HEK293 (cell line): ENCODE data around the gene POT1.

Experiments
- CTCF ChIA-PET: fragments of 350-600 bp; formaldehyde crosslinking; extraction: SDS; loops from one replicate; lab custom pipeline; 2021; ENCODE audit warnings: antibody characterized with exemption; lab: Yijun Ruan, JAX
- POLR2A ChIA-PET: fragments of 300-600 bp; formaldehyde crosslinking; extraction: SDS; loops from one replicate; lab custom pipeline; 2020; ENCODE audit warnings: antibody characterized with exemption, inconsistent platforms; lab: Yijun Ruan, JAX
- H3K27ac ChIP-seq: fragments of 200-500 bp; sonication (Bioruptor generic); 2 replicates; pipeline ENCODE4 v1.5.1; 2014; ENCODE audit warnings: low read depth, low read length, control low read depth, inconsistent platforms; ENCODE audit errors: extremely low read depth
- H3K36me3 ChIP-seq, 2 experiments: fragments of 200-500 bp in 1 of 2; sonication (Bioruptor generic) in 1 of 2; 1 replicate in 1 of 2; 2 replicates in 1 of 2; pipeline ENCODE4 v1.5.1; 2014 to 2017; ENCODE audit warnings: inconsistent platforms in 2 of 2, low read length in 2 of 2; ENCODE audit not compliant: control insufficient read depth in 2 of 2, insufficient read depth in 1 of 2
- H3K4me1 ChIP-seq: fragments of 200-500 bp; sonication (Bioruptor generic); 2 replicates; pipeline ENCODE4 v1.5.1; 2014; ENCODE audit warnings: mild to moderate bottlenecking, low read length, inconsistent platforms; ENCODE audit not compliant: control insufficient read depth, insufficient read depth
- H3K4me3 ChIP-seq: 2 replicates; pipeline ENCODE4 v1.5.1; 2011; ENCODE audit warnings: low read depth, mild to moderate bottlenecking, control low read depth, low read length, moderate library complexity
- H3K9me3 ChIP-seq: fragments of 200-500 bp; sonication (Bioruptor generic); 2 replicates; pipeline ENCODE4 v1.5.1; 2014; ENCODE audit warnings: low read depth, low read length, inconsistent platforms; ENCODE audit not compliant: control insufficient read depth, insufficient read depth
- BCL11A ChIP-seq: fragments of 450-650 bp; formaldehyde crosslinking; IDR thresholded peaks from 2 replicates; pipeline ENCODE4 v1.5.1; 2016; ENCODE audit warnings: low read depth, missing biosample characterization, missing genetic modification characterization
- EGR2 ChIP-seq: fragments of 450-650 bp; formaldehyde crosslinking; IDR thresholded peaks from 2 replicates; pipeline ENCODE4 v1.5.1; 2016; ENCODE audit warnings: low read depth, missing biosample characterization, missing genetic modification characterization
- ZFP69B ChIP-seq: fragments of 450-650 bp; formaldehyde crosslinking; IDR thresholded peaks from 2 replicates; pipeline ENCODE4 v1.5.1; 2016; ENCODE audit warnings: missing biosample characterization, missing genetic modification characterization
- ZNF335 ChIP-seq: fragments of 450-650 bp; formaldehyde crosslinking; conservative IDR thresholded peaks from 2 replicates; pipeline ENCODE4 v1.5.1; 2016; ENCODE audit warnings: missing biosample characterization, missing genetic modification characterization
- ZNF404 ChIP-seq: fragments of 450-650 bp; formaldehyde crosslinking; IDR thresholded peaks from 2 replicates; pipeline ENCODE4 v1.5.1; 2017; ENCODE audit warnings: missing biosample characterization, missing genetic modification characterization
- ZNF623 ChIP-seq: fragments of 450-650 bp; formaldehyde crosslinking; IDR thresholded peaks from 2 replicates; pipeline ENCODE4 v1.5.1; 2016; ENCODE audit warnings: missing biosample characterization, missing genetic modification characterization
- TF ChIP-seq, protein P1 (sequence below): fragments of 450-650 bp; formaldehyde crosslinking; IDR thresholded peaks from 2 replicates; pipeline ENCODE4 v1.5.1; 2016; ENCODE audit warnings: missing biosample characterization, missing genetic modification characterization
- TF ChIP-seq, protein P2 (sequence below): fragments of 450-650 bp; IDR thresholded peaks from 2 replicates; pipeline ENCODE4 v1.5.1; 2018; ENCODE audit warnings: missing biosample characterization, missing genetic modification characterization
- TF ChIP-seq, protein P3 (sequence below): fragments of 450-650 bp; formaldehyde crosslinking; conservative IDR thresholded peaks from 2 replicates; pipeline ENCODE4 v1.5.1; 2016; ENCODE audit warnings: low read depth, missing biosample characterization, missing genetic modification characterization
- TF ChIP-seq, protein P4 (sequence below): fragments of 450-650 bp; formaldehyde crosslinking; optimal IDR thresholded peaks from 2 replicates; pipeline ENCODE3; 2016; ENCODE audit warnings: missing biosample characterization, mild to moderate bottlenecking, missing genetic modification characterization

Gene POT1

DNA sequence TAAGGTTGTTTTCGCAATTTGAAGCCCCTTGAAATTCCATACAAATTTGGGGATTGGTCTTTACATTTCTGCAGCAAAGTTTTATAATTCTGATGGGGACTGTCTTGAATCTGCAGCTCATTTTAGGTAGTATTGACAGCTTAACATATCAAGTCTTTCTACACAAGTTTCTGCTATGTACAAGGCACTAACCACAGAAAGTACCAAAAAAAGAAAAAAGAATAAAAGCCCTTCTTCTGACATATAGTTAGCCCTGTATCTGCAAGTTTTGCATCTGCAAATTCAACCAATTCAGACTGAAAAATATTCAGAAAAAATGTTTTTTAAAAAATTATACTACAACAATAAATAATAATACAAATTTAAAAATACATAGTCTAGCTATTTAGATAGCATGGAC, 15.3 kb downstream of the POT1 start:
- H3K4me1 ChIP-seq: no peaks in the 10 kb centered on the region
- TF ChIP-seq ZNF623 (tag by site-specific recombination) (no peak), ZNF404 (tag by site-specific recombination) (no peak), ZFP69B (tag by site-specific recombination) (no peak), BCL11A (no peak), ZNF335 (tag by site-specific recombination) (no peak)
- TF ChIP-seq, protein P1, sequence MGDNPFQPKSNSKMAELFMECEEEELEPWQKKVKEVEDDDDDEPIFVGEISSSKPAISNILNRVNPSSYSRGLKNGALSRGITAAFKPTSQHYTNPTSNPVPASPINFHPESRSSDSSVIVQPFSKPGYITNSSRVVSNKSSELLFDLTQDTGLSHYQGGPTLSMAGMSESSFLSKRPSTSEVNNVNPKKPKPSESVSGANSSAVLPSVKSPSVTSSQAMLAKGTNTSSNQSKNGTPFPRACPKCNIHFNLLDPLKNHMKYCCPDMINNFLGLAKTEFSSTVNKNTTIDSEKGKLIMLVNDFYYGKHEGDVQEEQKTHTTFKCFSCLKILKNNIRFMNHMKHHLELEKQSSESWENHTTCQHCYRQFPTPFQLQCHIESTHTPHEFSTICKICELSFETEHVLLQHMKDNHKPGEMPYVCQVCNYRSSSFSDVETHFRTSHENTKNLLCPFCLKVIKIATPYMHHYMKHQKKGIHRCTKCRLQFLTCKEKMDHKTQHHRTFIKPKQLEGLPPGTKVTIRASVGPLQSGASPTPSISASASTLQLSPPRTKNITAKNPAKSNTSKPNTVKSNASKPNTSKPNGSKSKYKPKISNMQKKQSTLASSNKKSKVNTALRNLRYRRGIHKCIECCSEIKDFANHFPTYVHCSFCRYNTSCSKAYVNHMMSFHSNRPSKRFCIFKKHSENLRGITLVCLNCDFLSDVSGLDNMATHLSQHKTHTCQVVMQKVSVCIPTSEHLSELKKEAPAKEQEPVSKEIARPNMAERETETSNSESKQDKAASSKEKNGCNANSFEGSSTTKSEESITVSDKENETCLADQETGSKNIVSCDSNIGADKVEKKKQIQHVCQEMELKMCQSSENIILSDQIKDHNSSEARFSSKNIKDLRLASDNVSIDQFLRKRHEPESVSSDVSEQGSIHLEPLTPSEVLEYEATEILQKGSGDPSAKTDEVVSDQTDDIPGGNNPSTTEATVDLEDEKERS: no peak
- TF ChIP-seq, all 188 proteins: peak for 0
- Histone ChIP-seq H3K27ac (no peak overlapping the region), H3K36me3 (peaks cover 0 to 3% of the 10 kb centered on the region in 2 experiments; a peak in 2 of 3 replicates), H3K4me3 (no peak overlapping the region), H3K9me3 (no peaks in the 10 kb centered on the region)
- CTCF ChIA-PET: interaction anchor here (0.7 to 1.2 kb wide), 2 partner anchors 58 to 146 kb away, joined by 3 read pairs; no protein-coding TSS in a partner anchor
- POLR2A ChIA-PET: no interaction called here

DNA sequence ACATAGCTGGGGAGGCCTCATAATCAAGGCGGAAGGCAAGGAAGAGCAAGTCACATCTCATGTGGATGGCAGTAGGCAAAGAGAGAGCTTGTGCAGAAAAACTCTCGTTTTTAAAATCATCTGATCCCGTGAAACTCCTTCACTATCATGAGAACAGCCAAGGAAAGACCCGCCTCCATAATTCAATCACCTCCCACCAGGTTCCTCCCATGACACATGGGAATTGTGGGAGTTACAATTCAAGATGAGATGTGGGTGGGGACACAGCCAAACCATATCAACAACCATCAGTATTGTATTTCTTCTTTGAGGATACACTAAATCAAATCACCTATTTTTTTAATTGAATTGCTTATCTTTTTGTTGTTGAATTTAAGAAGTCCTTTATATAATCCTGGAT, 16.7 kb downstream of the POT1 start:
- POLR2A ChIA-PET: no interaction called here
- TF ChIP-seq, protein P2, sequence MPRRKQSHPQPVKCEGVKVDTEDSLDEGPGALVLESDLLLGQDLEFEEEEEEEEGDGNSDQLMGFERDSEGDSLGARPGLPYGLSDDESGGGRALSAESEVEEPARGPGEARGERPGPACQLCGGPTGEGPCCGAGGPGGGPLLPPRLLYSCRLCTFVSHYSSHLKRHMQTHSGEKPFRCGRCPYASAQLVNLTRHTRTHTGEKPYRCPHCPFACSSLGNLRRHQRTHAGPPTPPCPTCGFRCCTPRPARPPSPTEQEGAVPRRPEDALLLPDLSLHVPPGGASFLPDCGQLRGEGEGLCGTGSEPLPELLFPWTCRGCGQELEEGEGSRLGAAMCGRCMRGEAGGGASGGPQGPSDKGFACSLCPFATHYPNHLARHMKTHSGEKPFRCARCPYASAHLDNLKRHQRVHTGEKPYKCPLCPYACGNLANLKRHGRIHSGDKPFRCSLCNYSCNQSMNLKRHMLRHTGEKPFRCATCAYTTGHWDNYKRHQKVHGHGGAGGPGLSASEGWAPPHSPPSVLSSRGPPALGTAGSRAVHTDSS: no peak
- TF ChIP-seq EGR2 (tag by site-specific recombination): peak; percentile 52; the same call in 1 of the 2 replicates
- TF ChIP-seq, all 188 proteins: peak for 1
- CTCF ChIA-PET: no interaction called here
- H3K27ac ChIP-seq: no peak overlapping the region
- no peaks in the 10 kb centered on the region; the same call in 1 of the 2 replicates for H3K4me1 ChIP-seq
- H3K9me3 ChIP-seq: no peaks in the 10 kb centered on the region
- H3K4me3 ChIP-seq: no peak overlapping the region
- peaks cover 0 to 3% of the 10 kb centered on the region in 2 experiments; a peak in 2 of 3 replicates for H3K36me3 ChIP-seq

DNA sequence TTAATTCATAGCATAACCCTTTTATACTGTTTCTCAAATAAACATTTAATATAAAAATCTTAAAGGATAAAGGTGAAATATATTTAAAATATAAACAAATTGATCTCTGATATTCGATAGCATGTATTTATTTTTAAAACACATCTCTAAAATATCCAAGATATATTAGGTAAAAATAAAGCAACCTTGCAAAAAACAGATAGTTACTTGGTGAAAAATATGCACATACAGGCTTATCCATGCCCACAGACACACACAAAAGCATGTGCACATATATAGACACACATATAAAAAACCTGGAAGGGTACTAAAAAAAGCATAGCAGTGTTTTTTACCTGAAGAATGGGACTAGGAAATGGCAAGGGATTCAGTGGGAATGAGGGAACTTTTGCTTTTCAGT, 19.8 kb downstream of the POT1 start:
- ChIA-PET CTCF (no interaction called here), POLR2A (no interaction called here)
- TF ChIP-seq, protein P3, sequence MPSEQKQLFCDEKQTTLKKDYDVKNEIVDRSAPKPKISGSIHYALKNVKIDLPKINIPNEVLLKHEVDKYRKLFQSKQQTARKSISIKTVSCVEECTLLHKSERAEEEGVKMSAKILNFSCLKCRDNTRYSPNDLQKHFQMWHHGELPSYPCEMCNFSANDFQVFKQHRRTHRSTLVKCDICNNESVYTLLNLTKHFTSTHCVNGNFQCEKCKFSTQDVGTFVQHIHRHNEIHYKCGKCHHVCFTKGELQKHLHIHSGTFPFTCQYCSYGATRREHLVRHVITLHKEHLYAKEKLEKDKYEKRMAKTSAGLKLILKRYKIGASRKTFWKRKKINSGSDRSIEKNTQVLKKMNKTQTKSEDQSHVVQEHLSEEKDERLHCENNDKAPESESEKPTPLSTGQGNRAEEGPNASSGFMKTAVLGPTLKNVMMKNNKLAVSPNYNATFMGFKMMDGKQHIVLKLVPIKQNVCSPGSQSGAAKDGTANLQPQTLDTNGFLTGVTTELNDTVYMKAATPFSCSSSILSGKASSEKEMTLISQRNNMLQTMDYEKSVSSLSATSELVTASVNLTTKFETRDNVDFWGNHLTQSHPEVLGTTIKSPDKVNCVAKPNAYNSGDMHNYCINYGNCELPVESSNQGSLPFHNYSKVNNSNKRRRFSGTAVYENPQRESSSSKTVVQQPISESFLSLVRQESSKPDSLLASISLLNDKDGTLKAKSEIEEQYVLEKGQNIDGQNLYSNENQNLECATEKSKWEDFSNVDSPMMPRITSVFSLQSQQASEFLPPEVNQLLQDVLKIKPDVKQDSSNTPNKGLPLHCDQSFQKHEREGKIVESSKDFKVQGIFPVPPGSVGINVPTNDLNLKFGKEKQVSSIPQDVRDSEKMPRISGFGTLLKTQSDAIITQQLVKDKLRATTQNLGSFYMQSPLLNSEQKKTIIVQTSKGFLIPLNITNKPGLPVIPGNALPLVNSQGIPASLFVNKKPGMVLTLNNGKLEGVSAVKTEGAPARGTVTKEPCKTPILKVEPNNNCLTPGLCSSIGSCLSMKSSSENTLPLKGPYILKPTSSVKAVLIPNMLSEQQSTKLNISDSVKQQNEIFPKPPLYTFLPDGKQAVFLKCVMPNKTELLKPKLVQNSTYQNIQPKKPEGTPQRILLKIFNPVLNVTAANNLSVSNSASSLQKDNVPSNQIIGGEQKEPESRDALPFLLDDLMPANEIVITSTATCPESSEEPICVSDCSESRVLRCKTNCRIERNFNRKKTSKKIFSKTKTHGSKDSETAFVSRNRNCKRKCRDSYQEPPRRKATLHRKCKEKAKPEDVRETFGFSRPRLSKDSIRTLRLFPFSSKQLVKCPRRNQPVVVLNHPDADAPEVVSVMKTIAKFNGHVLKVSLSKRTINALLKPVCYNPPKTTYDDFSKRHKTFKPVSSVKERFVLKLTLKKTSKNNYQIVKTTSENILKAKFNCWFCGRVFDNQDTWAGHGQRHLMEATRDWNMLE: no peak
- TF ChIP-seq, protein P4, sequence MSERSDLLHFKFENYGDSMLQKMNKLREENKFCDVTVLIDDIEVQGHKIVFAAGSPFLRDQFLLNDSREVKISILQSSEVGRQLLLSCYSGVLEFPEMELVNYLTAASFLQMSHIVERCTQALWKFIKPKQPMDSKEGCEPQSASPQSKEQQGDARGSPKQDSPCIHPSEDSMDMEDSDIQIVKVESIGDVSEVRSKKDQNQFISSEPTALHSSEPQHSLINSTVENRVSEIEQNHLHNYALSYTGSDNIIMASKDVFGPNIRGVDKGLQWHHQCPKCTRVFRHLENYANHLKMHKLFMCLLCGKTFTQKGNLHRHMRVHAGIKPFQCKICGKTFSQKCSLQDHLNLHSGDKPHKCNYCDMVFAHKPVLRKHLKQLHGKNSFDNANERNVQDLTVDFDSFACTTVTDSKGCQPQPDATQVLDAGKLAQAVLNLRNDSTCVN (tag by site-specific recombination): no peak
- TF ChIP-seq, all 188 proteins: peak for 0

More for the DNA sequence above, 19.8 kb downstream of the POT1 start:
- Histone ChIP-seq H3K27ac (no peak overlapping the region), H3K9me3 (no peaks in the 10 kb centered on the region), H3K4me3 (no peak overlapping the region), H3K36me3 (no peaks in the 10 kb centered on the region; a peak in 1 of 3 replicates), H3K4me1 (no peaks in the 10 kb centered on the region; the same call in 1 of the 2 replicates)
